Sigmoid colon (tissue), 4 donors: ENCODE measurements around the gene XPR1.

Experiments used
- EP300 ChIP-seq, 4 donors: sonication (generic); formaldehyde crosslinking; IDR thresholded peaks; one replicate each; pipeline ENCODE4 v1.6.1; 2017; ENCODE audit warnings: antibody characterized with exemption in 4 of 4
- POLR2A ChIP-seq, 2 donors: fragments of 450-650 bp; IDR thresholded peaks; one replicate each; pipeline ENCODE4 v1.6.1; 2016; ENCODE audit warnings: antibody characterized with exemption in 2 of 2, mild to moderate bottlenecking in 2 of 2, moderate library complexity in 2 of 2
- POLR2AphosphoS5 ChIP-seq, 4 donors: sonication (generic); formaldehyde crosslinking; IDR thresholded peaks; one replicate each; pipeline ENCODE4 v1.6.1; 2017; ENCODE audit warnings: antibody characterized with exemption in 4 of 4
- TF ChIP-seq, protein P1 (sequence below), 4 experiments: fragments of 450-650 bp in 3 of 4; fragments of 200-600 bp in 1 of 4; IDR thresholded peaks; one replicate each; pipeline ENCODE4 v1.5.1; 2016 to 2019; ENCODE audit warnings: antibody characterized with exemption in 4 of 4, mild to moderate bottlenecking in 3 of 4, moderate library complexity in 2 of 4

DNA sequence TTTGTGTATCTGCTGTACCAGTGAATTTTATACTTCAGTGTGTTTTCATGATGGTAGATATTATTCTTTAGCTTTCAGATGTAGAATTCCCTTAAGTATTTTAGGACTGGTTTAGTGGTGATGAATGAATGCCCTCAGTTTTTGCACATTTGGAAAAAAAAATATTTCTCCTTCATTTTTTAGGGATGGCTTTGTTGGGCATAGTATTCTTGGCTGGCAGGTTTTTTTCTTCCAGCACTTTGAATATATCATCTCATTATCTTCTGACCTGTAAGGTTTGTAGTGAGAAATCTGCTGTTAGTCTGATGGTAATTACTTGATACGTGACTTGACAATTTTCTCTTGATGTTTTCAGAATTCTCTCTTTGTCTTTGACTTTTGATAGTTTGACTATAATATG is 66.8 kb downstream of the XPR1 start:
- TF ChIP-seq, protein P1, sequence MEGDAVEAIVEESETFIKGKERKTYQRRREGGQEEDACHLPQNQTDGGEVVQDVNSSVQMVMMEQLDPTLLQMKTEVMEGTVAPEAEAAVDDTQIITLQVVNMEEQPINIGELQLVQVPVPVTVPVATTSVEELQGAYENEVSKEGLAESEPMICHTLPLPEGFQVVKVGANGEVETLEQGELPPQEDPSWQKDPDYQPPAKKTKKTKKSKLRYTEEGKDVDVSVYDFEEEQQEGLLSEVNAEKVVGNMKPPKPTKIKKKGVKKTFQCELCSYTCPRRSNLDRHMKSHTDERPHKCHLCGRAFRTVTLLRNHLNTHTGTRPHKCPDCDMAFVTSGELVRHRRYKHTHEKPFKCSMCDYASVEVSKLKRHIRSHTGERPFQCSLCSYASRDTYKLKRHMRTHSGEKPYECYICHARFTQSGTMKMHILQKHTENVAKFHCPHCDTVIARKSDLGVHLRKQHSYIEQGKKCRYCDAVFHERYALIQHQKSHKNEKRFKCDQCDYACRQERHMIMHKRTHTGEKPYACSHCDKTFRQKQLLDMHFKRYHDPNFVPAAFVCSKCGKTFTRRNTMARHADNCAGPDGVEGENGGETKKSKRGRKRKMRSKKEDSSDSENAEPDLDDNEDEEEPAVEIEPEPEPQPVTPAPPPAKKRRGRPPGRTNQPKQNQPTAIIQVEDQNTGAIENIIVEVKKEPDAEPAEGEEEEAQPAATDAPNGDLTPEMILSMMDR (IDR thresholded peaks at IDR 0.05): no peak
- TF ChIP-seq POLR2A (IDR thresholded peaks at IDR 0.05) (no peak), EP300 (IDR thresholded peaks at IDR 0.05) (no peak), POLR2AphosphoS5 (IDR thresholded peaks at IDR 0.05) (no peak)
